H1 (cell line): Measurements from ENCODE around the gene SH3PXD2A. TPM values are rescaled to one million over a fixed set of nuclear protein-coding genes. Genes with fewer than 3 reads are reported as not detected.

ENCODE experiments used
- CTCF ChIA-PET: fragments of 300-600 bp; sonication (Branson Sonifier 250); formaldehyde crosslinking; loops from one replicate; lab custom pipeline; 2021; ENCODE audit not compliant: partially characterized antibody; lab: Charles Lee
- POLR2A ChIA-PET: fragments of 300-600 bp; sonication (Branson Sonifier 250); formaldehyde crosslinking; loops from one replicate; lab custom pipeline; 2021; ENCODE audit warnings: inconsistent platforms; ENCODE audit not compliant: partially characterized antibody; lab: Charles Lee
- DNase-seq, 2 experiments: peaks; one replicate each; pipeline versions ENCODE4 v3.0.0 to v3.0.0-alpha.2; 2010 to 2022; ENCODE audit warnings: low spot score in 2 of 2, low read depth in 1 of 2, mixed read lengths in 1 of 2
- FAIRE-seq: peaks from 2 replicates; lab custom pipeline; 2011; peaks lifted over from hg19 to GRCh38; lab: Jason Lieb, UNC
- H2AFZ ChIP-seq: 2 replicates; pipeline ENCODE4 v1.8.1; 2012; ENCODE audit warnings: low read length, inconsistent platforms
- H2AK5ac ChIP-seq: 2 replicates; pipeline ENCODE4 v1.6.1; 2013; ENCODE audit warnings: low read depth, low read length
- H2BK120ac ChIP-seq: replicated peaks from 2 replicates; pipeline ENCODE3; 2013; ENCODE audit warnings: low read depth, low read length, inconsistent platforms
- H2BK12ac ChIP-seq: 2 replicates; pipeline ENCODE4 v1.6.1; 2013; ENCODE audit warnings: low read depth, low read length
- H2BK15ac ChIP-seq: 2 replicates; pipeline ENCODE4 v1.6.1; 2013; ENCODE audit warnings: low read length
- H2BK20ac ChIP-seq: 2 replicates; pipeline ENCODE4 v1.6.1; 2013; ENCODE audit warnings: low read length
- H2BK5ac ChIP-seq: 2 replicates; pipeline ENCODE4 v1.6.1; 2013; ENCODE audit warnings: low read depth, low read length
- H3K14ac ChIP-seq: 2 replicates; pipeline ENCODE4 v1.6.1; 2013; ENCODE audit warnings: inconsistent platforms; ENCODE audit not compliant: insufficient read length
- H3K18ac ChIP-seq: 2 replicates; pipeline ENCODE4 v1.6.1; 2013; ENCODE audit warnings: low read length; ENCODE audit errors: extremely low read depth
- H3K23ac ChIP-seq: 2 replicates; pipeline ENCODE4 v1.6.1; 2013; ENCODE audit warnings: inconsistent platforms; ENCODE audit not compliant: insufficient read length
- H3K23me2 ChIP-seq: 2 replicates; pipeline ENCODE4 v1.6.1; 2013; ENCODE audit warnings: low read depth, low read length
- H3K27ac ChIP-seq: 2 replicates; pipeline ENCODE4 v1.6.1; 2011; ENCODE audit warnings: low read depth, low read length, inconsistent platforms
- H3K27me3 ChIP-seq, 4 experiments: replicated peaks in 1 of 4; 1 replicate in 1 of 4; 2 replicates in 3 of 4; pipeline versions ENCODE4 v1.6.1 to v1.8.1; 2011 to 2013; ENCODE audit warnings: low read length in 3 of 4, mild to moderate bottlenecking in 3 of 4, inconsistent platforms in 2 of 4, mixed read lengths in 2 of 4, moderate library complexity in 1 of 4; ENCODE audit not compliant: control insufficient read depth in 3 of 4, insufficient read depth in 3 of 4; ENCODE audit errors: extremely low read depth in 1 of 4
- H3K36me3 ChIP-seq, 4 experiments: 2 replicates each; pipeline versions ENCODE4 v1.6.1 to v1.8.1; 2011 to 2013; ENCODE audit warnings: mild to moderate bottlenecking in 4 of 4, low read length in 3 of 4, moderate library complexity in 2 of 4, control low read depth in 1 of 4, inconsistent platforms in 1 of 4; ENCODE audit not compliant: insufficient read depth in 4 of 4, control insufficient read depth in 2 of 4
- H3K4ac ChIP-seq: replicated peaks from 2 replicates; pipeline ENCODE3; 2013; ENCODE audit warnings: low read length, low read depth, mixed read lengths, inconsistent platforms; ENCODE audit not compliant: insufficient read length
- H3K4me1 ChIP-seq, 4 experiments: replicated peaks in 1 of 4; 1 replicate in 1 of 4; 2 replicates in 3 of 4; pipeline versions ENCODE4 v1.6.1 to v1.8.1; 2011 to 2013; ENCODE audit warnings: low read length in 3 of 4, inconsistent platforms in 2 of 4, mixed read lengths in 1 of 4; ENCODE audit not compliant: insufficient read depth in 4 of 4, control insufficient read depth in 3 of 4
- H3K4me2 ChIP-seq, 2 experiments: 2 replicates each; pipeline versions ENCODE4 v1.6.1 to v1.8.1; 2011 to 2013; ENCODE audit warnings: low read depth in 2 of 2, low read length in 2 of 2, control low read depth in 1 of 2, inconsistent platforms in 1 of 2, mild to moderate bottlenecking in 1 of 2; ENCODE audit not compliant: insufficient read depth in 1 of 2
- H3K4me3 ChIP-seq, 4 experiments: fragments of 200-600, 300-600 bp in 1 of 4; sonication (generic), shearing (Covaris generic), sonication (Bioruptor Twin) in 1 of 4; 2 replicates each; pipeline versions ENCODE4 v1.5.1 to v1.8.1; 2011 to 2016; ENCODE audit warnings: low read length in 4 of 4, low read depth in 3 of 4, control low read depth in 2 of 4, inconsistent platforms in 2 of 4, mild to moderate bottlenecking in 2 of 4, mixed read lengths in 1 of 4, moderate library complexity in 1 of 4; ENCODE audit not compliant: insufficient read depth in 2 of 4; ENCODE audit errors: extremely low read depth in 1 of 4
- H3K56ac ChIP-seq: replicated peaks from 2 replicates; pipeline ENCODE3; 2013; ENCODE audit warnings: low read depth, mild to moderate bottlenecking, mixed read lengths, low read length, inconsistent platforms; ENCODE audit not compliant: insufficient read length
- H3K79me1 ChIP-seq: 2 replicates; pipeline ENCODE4 v1.6.1; 2013; ENCODE audit warnings: low read depth, low read length, control low read depth
- H3K79me2 ChIP-seq, 2 experiments: 2 replicates each; pipeline versions ENCODE4 v1.6.1 to v1.8.1; 2012 to 2013; ENCODE audit warnings: low read length in 2 of 2, mild to moderate bottlenecking in 2 of 2, inconsistent platforms in 1 of 2; ENCODE audit not compliant: insufficient read depth in 2 of 2, control insufficient read depth in 1 of 2
- H3K9ac ChIP-seq, 4 experiments: replicated peaks in 1 of 4; 1 replicate in 1 of 4; 2 replicates in 3 of 4; pipeline versions ENCODE4 v1.6.1 to v1.8.1; 2011 to 2013; ENCODE audit warnings: low read depth in 3 of 4, low read length in 3 of 4, control low read depth in 2 of 4, mild to moderate bottlenecking in 2 of 4, moderate library complexity in 2 of 4, inconsistent platforms in 1 of 4; ENCODE audit errors: extremely low read depth in 1 of 4
- H3K9me3 ChIP-seq, 2 experiments: 2 replicates each; pipeline versions ENCODE4 v1.6.1 to v1.8.1; 2012 to 2013; ENCODE audit warnings: mild to moderate bottlenecking in 2 of 2, moderate library complexity in 2 of 2, control low read depth in 1 of 2, inconsistent platforms in 1 of 2, low read depth in 1 of 2, low read length in 1 of 2, mixed read lengths in 1 of 2; ENCODE audit not compliant: insufficient read depth in 2 of 2
- H4K20me1 ChIP-seq, 2 experiments: replicated peaks in 1 of 2; 2 replicates each; pipeline versions ENCODE3 to v1.8.1; 2011 to 2013; ENCODE audit warnings: inconsistent platforms in 2 of 2, low read length in 2 of 2, mild to moderate bottlenecking in 1 of 2; ENCODE audit not compliant: insufficient read depth in 2 of 2, control insufficient read depth in 1 of 2
- H4K5ac ChIP-seq: 2 replicates; pipeline ENCODE4 v1.6.1; 2013; ENCODE audit warnings: low read length, low read depth, mixed read lengths, inconsistent platforms; ENCODE audit not compliant: insufficient read length
- H4K8ac ChIP-seq: 2 replicates; pipeline ENCODE4 v1.8.0; 2013; ENCODE audit warnings: mild to moderate bottlenecking, moderate library complexity, low read length, inconsistent platforms; ENCODE audit not compliant: insufficient read depth; ENCODE audit errors: extremely low read depth
- H4K91ac ChIP-seq: replicated peaks from 2 replicates; pipeline ENCODE3; 2013; ENCODE audit warnings: low read length, mixed read lengths, inconsistent platforms; ENCODE audit not compliant: insufficient read length
- MAX ChIP-seq: IDR thresholded peaks from 2 replicates; pipeline ENCODE4 v1.6.1; 2012; ENCODE audit warnings: inconsistent platforms
- RBBP5 ChIP-seq: IDR thresholded peaks from 2 replicates; pipeline ENCODE4 v1.7.1; 2012; ENCODE audit warnings: low read depth, mild to moderate bottlenecking, inconsistent platforms, low read length, moderate library complexity, borderline replicate concordance
- SUZ12 ChIP-seq: fragments of 200-600 bp; sonication (generic); IDR thresholded peaks from 2 replicates; pipeline ENCODE4 v1.6.1; 2012; ENCODE audit warnings: mild to moderate bottlenecking, inconsistent platforms, low read length, moderate library complexity, mixed read lengths
- WGBS, 2 experiments: shearing (Covaris generic) in 1 of 2; methylation state at CpG; one replicate each; pipeline versions ENCODE4 v1.1.6 to v1.1.7; 2013 to 2015; ENCODE audit warnings: low lambda C conversion rate in 2 of 2, mixed read lengths in 2 of 2, inconsistent platforms in 1 of 2, low coverage in 1 of 2, missing lambda C conversion rate in 1 of 2; ENCODE audit not compliant: insufficient replicate concordance in 2 of 2, insufficient coverage in 1 of 2, insufficient read length in 1 of 2; ENCODE audit errors: extremely low coverage in 1 of 2, missing lambda C conversion rate in 1 of 2; 5-methylcytosine and 5-hydroxymethylcytosine counted together
- polyA plus RNA-seq, 7 experiments: library from polyadenylated mRNA; depleted of rRNA in 3 of 7; stranded (reverse) in 5 of 7; unstranded in 2 of 7; fragments of >200 nt in 5 of 7; fragments of 200-250 nt in 2 of 7; gene quantifications; 1 replicate in 5 of 7; 2 replicates in 1 of 7; 4 replicates in 1 of 7; pipeline versions ENCODE4 v1.2.1 to v1.2.3, GENCODE V29; 2011 to 2013; ENCODE audit warnings: missing spikeins in 2 of 7, mixed read lengths in 2 of 7
- total RNA-seq: library from RNA; stranded (reverse); fragmentation: NEBNext Ultra II Directional; extraction: Animal tissue kit (Norgen Biotek cat#: 25700); gene quantifications from 2 replicates; pipeline ENCODE4 v1.2.1, GENCODE V29; 2021

The SH3PXD2A gene
- total and polyA plus RNA-seq, 2 of the 8 experiments (the other 6 are each of a cell fraction or from before 2014, with no cell fraction given) = 5.4 to 16.3 TPM

- no peak overlapping the region for H2BK120ac ChIP-seq
- H3K23ac ChIP-seq = no peak overlapping the region
- no peaks in the 10 kb centered on the region for H3K36me3 ChIP-seq
- H4K20me1 ChIP-seq = no peaks in the 10 kb centered on the region
- H3K23me2 ChIP-seq = no peaks in the 10 kb centered on the region
- H2AFZ ChIP-seq = no peak overlapping the region
- WGBS, 2 experiments = 87% methylated on average over 4 of the region's 4 CpGs; no CpG with 5 or more reads in 1 of the 2 experiments
- H4K91ac ChIP-seq = no peak overlapping the region
- H2BK15ac ChIP-seq = no peak overlapping the region
- ChIA-PET POLR2A (interaction anchor here (0.6 kb wide), 1 partner anchor 13 kb away, joined by 3 read pairs; no protein-coding TSS in a partner anchor), CTCF (interaction anchor here (2.3 kb wide), 1 partner anchor 14 kb away, joined by 9 read pairs; no protein-coding TSS in a partner anchor)
- H3K27me3 ChIP-seq = no peaks in the 10 kb centered on the region
- no peak overlapping the region for H4K5ac ChIP-seq
- H3K9ac ChIP-seq = no peak overlapping the region
- H3K79me2 ChIP-seq = no peaks in the 10 kb centered on the region; a peak in 1 of 4 replicates
- no peak overlapping the region for H2AK5ac ChIP-seq
- FAIRE-seq = no peak
- H3K4me1 ChIP-seq = no peaks in the 10 kb centered on the region
- no peak overlapping the region for H3K27ac ChIP-seq
- no peak for DNase-seq
- no peak overlapping the region for H4K8ac ChIP-seq
- H2BK5ac ChIP-seq = no peak overlapping the region
- no peak overlapping the region for H2BK20ac ChIP-seq
- no peak overlapping the region for H3K14ac ChIP-seq
- no peak overlapping the region for H3K56ac ChIP-seq
- H3K9me3 ChIP-seq = no peaks in the 10 kb centered on the region
- H3K4me3 ChIP-seq = no peak overlapping the region
- H3K18ac ChIP-seq = no peak overlapping the region
- no peak overlapping the region for H2BK12ac ChIP-seq
- H3K4me2 ChIP-seq = no peak overlapping the region
- no peaks in the 10 kb centered on the region for H3K79me1 ChIP-seq
- H3K4ac ChIP-seq = no peak overlapping the region
- TF ChIP-seq MAX (no peak), SUZ12 (no peak), RBBP5 (no peak)
Observed at GRCh38 chr10:103795634-103796270, 59.6 kb downstream of the SH3PXD2A start.
